SK-N-SH treated with all-trans-retinoic acid at 6 μM for 48 hours (cell line): ENCODE data around the gene TTC34.

Experiments
- CREB5 ChIP-seq: fragments of 250-450 bp; sonication (Bioruptor Pico); IDR thresholded peaks from 2 replicates; pipeline ENCODE4 v1.5.1; 2020; ENCODE audit warnings: low read depth, mild to moderate bottlenecking, moderate library complexity
- ESRRG ChIP-seq: fragments of 250-450 bp; sonication (Bioruptor Pico); IDR thresholded peaks from 2 replicates; pipeline ENCODE4 v1.6.1; 2021; ENCODE audit warnings: mild to moderate bottlenecking
- PATZ1 ChIP-seq: fragments of 250-450 bp; sonication (Bioruptor Pico); IDR thresholded peaks from 2 replicates; pipeline ENCODE4 v1.8.0; 2020; ENCODE audit warnings: mild to moderate bottlenecking, moderate library complexity, borderline replicate concordance
- POU6F1 ChIP-seq: fragments of 250-450 bp; sonication (Bioruptor Pico); IDR thresholded peaks from 2 replicates; pipeline ENCODE4 v1.8.0; 2021; ENCODE audit warnings: low read depth, mild to moderate bottlenecking, moderate library complexity, borderline replicate concordance
- PPARA ChIP-seq: fragments of 250-450 bp; sonication (Bioruptor Pico); IDR thresholded peaks from 2 replicates; pipeline ENCODE4 v1.5.0; 2020; ENCODE audit warnings: mild to moderate bottlenecking, borderline replicate concordance
- ZNF8 ChIP-seq: fragments of 450-650 bp; formaldehyde crosslinking; IDR thresholded peaks from 2 replicates; pipeline ENCODE4 v1.5.0; 2020; ENCODE audit warnings: mild to moderate bottlenecking, moderate library complexity

GRCh38 chr1:2789986-2790581 lies 11.4 kb downstream of the TTC34 start:
- TF ChIP-seq CREB5 (CRISPR knock-in tag) (no peak), ESRRG (CRISPR knock-in tag) (no peak), PATZ1 (no peak), PPARA (CRISPR knock-in tag) (no peak), POU6F1 (CRISPR knock-in tag) (no peak), ZNF8 (CRISPR knock-in tag) (no peak)
